Pons (tissue), 1 donor: Measurements from ENCODE around the gene SCYL1.

ENCODE experiments used
- DNase-seq: peaks from one replicate; pipeline ENCODE4 v3.0.0-alpha.2; 2016; ENCODE audit warnings: low spot score

SCYL1 gene

GRCh38 chr11:65536412-65537295, 11.8 kb downstream of the SCYL1 start:
- no peak for DNase-seq

DNA sequence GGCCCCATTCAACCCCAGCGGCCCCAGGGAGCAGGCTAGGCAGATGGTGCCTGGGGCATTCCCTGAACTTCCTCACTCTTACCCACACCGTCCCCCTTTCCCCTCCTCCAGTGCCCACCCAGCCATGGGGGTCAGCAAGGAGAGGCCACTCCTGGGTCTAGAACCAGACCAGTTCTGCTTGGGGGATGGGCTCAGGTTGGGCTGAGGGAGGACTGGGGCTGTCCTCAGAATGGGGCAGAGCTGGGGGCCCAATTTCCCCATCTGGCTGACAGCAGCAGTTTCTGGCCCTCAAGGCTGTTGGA, 12.4 kb downstream of the SCYL1 start:
- DNase-seq: no peak

GRCh38 chr11:65537620-65538231, 12.8 kb downstream of the SCYL1 start:
- DNase-seq: no peak

GRCh38 chr11:65538232-65538914, 13.5 kb downstream of the SCYL1 start:
- DNase-seq: no peak

GRCh38 chr11:65538915-65539743, 14.2 kb downstream of the SCYL1 start:
- DNase-seq: no peak

GRCh38 chr11:65539744-65540289, 14.9 kb downstream of the SCYL1 start:
- no peak for DNase-seq

- peak; percentile 80 for DNase-seq
Observed at GRCh38 chr11:65540290-65541092, 15.6 kb downstream of the SCYL1 start.

DNA sequence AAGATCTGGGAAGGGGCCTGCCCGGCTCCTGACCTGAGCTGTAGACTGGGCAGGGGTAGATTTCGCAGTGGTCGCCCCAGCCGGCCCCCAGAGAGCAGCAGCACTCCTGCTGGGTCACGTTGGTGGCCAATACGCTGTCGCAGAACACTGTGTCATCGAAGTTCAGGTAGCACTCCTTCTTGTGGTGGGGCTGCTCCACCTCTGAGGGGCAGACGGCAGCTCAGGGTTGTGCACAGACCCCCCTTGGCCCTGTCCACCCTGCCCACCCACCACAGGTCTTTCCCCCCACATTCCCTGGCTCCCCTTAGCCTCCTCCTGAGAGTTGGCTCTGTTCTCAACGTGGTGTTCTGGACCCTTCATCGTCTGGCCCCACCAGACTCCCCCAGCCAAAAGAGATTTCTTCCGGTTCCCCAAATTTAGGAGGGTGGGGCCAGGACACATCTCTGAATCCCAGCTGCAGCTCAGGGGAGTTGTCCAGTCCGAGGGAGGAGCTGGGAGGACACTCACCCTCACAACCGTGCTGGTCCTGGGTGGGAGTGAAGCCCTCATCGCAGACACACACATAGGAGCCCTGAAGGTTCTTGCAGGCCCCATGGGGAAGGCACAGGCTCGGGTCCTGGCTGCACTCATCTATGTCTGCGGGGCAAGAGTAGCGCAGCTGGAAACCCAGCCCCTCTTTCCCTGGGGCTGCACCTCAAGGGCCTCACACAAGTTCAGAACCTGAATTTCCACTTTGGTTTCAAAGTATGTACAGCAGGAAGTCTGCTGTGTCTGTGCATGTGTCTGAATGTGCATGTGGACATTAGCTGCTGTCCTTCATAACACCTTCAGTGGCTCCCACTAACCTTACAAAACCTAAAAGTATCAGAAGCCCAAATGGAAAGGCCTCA, 16.5 kb downstream of the SCYL1 start:
- no peak for DNase-seq

DNA sequence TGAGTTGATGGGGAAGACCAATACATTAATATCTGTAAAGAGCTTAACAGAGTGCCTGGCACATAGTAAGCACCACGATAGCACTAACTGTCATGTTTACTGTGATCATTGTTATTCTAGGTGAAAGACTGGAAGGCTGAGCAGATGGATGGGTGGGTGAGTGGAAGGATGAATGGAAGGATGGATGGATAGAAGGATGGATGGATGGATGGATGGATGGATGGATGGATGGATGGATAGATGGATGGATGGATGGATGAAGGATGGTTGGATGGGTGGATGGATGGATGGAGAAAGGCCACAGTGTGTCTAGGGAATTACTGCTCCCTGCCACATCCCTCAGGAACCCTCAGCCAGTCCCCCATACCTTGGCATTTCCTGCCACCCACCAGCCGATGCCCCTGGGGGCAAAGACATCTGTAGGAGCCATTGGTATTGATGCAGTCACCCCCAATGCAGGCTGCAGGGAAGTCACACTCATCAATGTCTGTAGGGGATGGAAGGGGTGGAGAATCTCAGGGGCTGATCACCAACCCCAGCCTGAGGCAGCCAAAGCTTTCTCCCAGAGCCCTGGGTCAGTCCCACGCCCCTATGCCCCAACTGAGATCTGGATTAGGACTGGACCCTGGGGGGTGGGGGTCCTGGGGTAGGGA, 18.0 kb downstream of the SCYL1 start:
- no peak for DNase-seq

GRCh38 chr11:65545853-65546216, 21.0 kb downstream of the SCYL1 start:
- no peak for DNase-seq

DNA sequence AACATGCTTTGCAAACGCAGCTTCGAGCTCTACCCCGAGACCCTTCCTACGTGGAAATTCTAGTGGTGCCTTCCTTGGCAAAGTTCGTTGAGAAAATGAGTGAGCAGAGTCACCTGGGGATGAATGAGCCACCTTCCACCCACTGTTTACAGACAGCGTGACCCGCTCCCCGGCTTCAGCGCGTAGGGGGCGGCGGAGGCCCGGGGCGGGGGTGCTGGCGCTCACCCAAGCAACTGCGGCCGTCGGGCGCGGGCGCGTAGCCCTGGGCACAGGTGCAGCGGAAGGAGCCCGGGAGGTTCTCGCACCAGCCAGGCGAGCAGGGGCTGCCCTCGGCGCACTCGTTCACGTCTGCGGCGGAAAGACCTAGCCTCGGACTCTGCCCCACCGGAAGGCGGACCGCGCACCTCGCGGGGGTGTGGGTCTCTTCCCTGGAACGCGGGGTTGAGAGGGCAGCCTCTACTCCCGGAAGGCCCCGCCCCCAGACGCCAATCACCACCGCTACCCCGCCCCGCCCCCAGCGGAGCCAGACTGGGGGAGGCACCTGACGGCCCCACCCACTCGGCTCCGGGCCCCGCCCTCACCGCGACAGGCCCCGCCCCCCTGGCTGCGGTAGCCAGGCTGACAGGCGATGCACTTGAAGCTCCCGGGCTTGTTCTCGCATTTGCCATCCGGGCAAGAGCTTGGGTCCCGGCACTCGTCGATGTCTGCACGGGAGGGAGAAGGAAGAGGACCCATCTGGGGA, 21.5 kb downstream of the SCYL1 start:
- DNase-seq: no peak

- DNase-seq: no peak
Observed at GRCh38 chr11:65547446-65548125, 22.7 kb downstream of the SCYL1 start.

DNA sequence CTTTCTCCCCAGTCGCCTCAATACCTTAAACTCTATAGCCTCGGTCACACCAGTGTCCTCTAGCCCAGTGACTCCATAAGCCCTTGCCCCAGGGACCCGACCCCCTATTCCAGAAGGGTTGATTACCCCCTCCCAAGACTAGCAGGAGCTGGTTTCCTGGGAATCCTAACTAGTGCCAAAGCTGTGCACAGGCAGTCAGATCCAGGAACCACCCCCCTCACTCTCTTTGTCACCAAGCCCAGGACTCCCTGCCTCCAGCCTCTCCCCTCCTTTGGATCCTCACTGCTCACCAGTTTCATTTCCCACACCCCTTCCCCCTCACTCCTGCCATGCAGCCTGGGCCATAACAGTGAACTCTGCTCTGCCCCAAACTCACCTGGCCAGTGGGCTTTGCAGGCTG, 23.5 kb downstream of the SCYL1 start:
- DNase-seq: no peak

GRCh38 chr11:65549096-65549495, 24.2 kb downstream of the SCYL1 start:
- DNase-seq: no peak

DNA sequence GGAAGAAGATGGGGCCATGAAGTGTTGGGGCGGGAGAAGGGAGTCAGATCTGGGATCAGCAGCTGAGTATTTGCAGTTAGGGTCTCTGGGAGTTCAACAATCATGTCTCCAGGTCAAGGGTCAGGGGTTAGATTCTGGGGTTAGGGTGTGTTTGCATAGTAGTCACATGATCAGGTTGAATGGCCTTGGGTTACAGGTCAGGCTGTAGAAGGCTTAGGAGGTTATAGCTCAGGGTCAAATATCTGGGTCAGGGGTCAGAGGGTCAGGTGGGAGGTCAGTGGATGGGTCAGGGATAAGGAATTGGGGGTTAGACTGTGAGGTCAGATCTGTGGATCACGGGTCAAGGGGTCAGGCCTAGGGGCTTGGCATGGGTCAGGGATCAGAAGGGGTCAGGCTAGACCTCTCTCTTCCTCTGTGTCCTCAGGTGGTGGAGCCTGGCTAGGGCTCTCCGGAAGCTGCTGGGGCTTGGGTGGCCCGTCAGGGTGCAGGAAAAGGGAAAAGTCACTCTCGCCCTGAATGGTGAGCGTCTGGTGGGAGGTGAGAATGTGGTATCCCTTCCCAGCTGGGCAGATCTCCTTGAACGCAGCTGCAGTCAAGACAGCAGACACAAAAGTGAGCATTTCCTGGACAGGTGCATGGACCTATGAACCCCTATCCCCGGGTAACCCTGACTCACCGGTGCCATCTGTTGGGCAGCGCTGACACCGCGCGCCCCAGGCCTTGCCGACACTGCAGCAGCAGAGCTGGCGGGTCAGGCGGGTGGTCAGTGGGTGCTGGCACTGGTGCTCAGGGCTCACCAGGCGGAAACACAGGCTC, 26.9 kb downstream of the SCYL1 start:
- no peak for DNase-seq

DNA sequence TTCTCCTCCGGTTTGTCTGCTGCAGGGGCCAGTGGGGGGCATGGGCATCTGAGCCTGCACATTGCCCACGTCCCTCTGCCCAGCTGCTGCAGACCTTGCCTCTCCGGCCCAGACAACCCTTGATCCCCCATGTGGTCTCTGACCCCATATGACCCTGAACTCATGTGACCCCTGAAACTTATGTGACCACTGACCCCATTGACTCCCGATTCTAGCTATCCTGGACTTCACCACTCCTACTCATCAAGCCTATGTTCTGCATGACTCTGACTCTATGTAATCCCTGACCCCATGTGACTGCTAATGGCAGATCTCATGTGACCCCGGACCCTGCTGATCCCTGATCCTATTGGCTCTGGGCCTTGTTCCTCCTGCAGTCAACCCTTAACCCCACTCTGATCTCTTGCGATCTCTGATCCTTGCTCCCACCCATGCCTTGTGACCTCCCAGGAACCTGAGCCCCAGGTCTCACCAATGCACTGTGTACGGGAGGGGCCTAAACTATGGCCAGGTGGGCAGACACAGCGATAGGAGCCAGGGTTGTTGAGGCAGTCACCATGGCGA, 27.6 kb downstream of the SCYL1 start:
- DNase-seq: no peak
